ENCODE measurements around the gene TMEM271. TPM values are rescaled to one million over a fixed set of nuclear protein-coding genes. Genes with fewer than 3 reads are reported as not detected.

TMEM271 gene
- polyA plus RNA-seq, 1 donor from 2014 or later: 16.0 TPM

DNA sequence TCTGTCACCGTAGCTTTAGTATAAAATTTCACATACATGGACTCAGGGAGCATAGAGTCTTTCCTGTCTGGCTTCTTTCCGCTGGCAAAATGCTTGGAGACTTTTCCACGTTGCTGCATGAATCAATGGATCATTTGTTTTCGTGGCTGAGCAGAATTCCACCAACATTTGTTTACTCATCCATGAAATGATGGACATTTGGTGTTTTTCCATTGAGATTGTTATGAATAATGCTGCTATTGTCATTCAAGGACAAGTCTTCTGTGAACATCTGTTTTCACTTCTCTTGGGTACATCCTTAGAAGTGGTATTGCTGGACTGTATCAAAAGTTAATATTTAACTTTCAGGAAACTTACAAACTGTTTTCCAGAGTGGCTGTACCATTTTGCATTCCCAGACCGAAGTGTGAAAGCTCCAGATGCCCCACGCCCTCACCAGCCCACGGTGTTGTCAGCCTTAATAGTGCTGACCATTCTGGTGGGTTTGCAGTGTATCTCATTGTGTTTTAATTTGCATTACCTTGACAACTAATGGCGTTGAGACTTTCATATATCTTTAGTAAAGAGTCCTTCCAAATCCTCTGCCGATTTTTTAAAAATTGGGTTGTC, 5.8 kb upstream of the TMEM271 start:
- Histone ChIP-seq H4K20me1 (ENCODE audit: insufficient read depth) (no peaks in the 10 kb centered on the region), H3K9me3 (ENCODE audit: low read length) (peaks cover 9% of the 10 kb centered on the region), H3K27ac (ENCODE audit: low read length) (no peak overlapping the region), H2AFZ (ENCODE audit: low read depth, low read length) (no peak overlapping the region), H3K4me2 (ENCODE audit: low read length) (no peak overlapping the region), H3F3A (ENCODE audit: insufficient read depth, low read length, poor library complexity, severe bottlenecking) (no peaks in the 10 kb centered on the region), H3K79me2 (replicated peaks; ENCODE audit: insufficient read depth, low read length) (no peaks in the 10 kb centered on the region), H3K36me3 (ENCODE audit: insufficient read depth, low read length) (no peaks in the 10 kb centered on the region), H3K4me3 (ENCODE audit: low read length) (no peak overlapping the region), H3K27me3 (ENCODE audit: insufficient read depth, low read depth, low read length) (peaks cover 14% of the 10 kb centered on the region), H3K9me2 (ENCODE audit: insufficient read depth, low read length) (no peaks in the 10 kb centered on the region), H3K9ac (ENCODE audit: low read length) (no peak overlapping the region)
- TF ChIP-seq POLR2AphosphoS5 (IDR thresholded peaks at IDR 0.05) (no peak), MXI1 (conservative IDR thresholded peaks at IDR 0.05; ENCODE audit: poor library complexity, severe bottlenecking) (no peak), EZH2 (IDR thresholded peaks at IDR 0.05; ENCODE audit: borderline replicate concordance, insufficient read depth, low read length, poor library complexity, severe bottlenecking) (no peak), SMC3 (conservative IDR thresholded peaks at IDR 0.05; ENCODE audit: poor library complexity) (no peak), EP300 (conservative IDR thresholded peaks at IDR 0.05; ENCODE audit: poor library complexity, severe bottlenecking) (no peak), TAF1 (IDR thresholded peaks at IDR 0.05; ENCODE audit: low read depth) (no peak), RAD21 (conservative IDR thresholded peaks at IDR 0.05) (no peak)
- TF ChIP-seq, protein P1, sequence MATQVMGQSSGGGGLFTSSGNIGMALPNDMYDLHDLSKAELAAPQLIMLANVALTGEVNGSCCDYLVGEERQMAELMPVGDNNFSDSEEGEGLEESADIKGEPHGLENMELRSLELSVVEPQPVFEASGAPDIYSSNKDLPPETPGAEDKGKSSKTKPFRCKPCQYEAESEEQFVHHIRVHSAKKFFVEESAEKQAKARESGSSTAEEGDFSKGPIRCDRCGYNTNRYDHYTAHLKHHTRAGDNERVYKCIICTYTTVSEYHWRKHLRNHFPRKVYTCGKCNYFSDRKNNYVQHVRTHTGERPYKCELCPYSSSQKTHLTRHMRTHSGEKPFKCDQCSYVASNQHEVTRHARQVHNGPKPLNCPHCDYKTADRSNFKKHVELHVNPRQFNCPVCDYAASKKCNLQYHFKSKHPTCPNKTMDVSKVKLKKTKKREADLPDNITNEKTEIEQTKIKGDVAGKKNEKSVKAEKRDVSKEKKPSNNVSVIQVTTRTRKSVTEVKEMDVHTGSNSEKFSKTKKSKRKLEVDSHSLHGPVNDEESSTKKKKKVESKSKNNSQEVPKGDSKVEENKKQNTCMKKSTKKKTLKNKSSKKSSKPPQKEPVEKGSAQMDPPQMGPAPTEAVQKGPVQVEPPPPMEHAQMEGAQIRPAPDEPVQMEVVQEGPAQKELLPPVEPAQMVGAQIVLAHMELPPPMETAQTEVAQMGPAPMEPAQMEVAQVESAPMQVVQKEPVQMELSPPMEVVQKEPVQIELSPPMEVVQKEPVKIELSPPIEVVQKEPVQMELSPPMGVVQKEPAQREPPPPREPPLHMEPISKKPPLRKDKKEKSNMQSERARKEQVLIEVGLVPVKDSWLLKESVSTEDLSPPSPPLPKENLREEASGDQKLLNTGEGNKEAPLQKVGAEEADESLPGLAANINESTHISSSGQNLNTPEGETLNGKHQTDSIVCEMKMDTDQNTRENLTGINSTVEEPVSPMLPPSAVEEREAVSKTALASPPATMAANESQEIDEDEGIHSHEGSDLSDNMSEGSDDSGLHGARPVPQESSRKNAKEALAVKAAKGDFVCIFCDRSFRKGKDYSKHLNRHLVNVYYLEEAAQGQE (IDR thresholded peaks at IDR 0.05; ENCODE audit: borderline replicate concordance): no peak
- TF ChIP-seq, protein P2, sequence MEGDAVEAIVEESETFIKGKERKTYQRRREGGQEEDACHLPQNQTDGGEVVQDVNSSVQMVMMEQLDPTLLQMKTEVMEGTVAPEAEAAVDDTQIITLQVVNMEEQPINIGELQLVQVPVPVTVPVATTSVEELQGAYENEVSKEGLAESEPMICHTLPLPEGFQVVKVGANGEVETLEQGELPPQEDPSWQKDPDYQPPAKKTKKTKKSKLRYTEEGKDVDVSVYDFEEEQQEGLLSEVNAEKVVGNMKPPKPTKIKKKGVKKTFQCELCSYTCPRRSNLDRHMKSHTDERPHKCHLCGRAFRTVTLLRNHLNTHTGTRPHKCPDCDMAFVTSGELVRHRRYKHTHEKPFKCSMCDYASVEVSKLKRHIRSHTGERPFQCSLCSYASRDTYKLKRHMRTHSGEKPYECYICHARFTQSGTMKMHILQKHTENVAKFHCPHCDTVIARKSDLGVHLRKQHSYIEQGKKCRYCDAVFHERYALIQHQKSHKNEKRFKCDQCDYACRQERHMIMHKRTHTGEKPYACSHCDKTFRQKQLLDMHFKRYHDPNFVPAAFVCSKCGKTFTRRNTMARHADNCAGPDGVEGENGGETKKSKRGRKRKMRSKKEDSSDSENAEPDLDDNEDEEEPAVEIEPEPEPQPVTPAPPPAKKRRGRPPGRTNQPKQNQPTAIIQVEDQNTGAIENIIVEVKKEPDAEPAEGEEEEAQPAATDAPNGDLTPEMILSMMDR (IDR thresholded peaks at IDR 0.05; ENCODE audit: poor library complexity, severe bottlenecking): no peak

GRCh38 chr4:581181-581580, 5.1 kb upstream of the TMEM271 start:
- H3K9me2 ChIP-seq (ENCODE audit: insufficient read depth, low read length): no peaks in the 10 kb centered on the region
- TF ChIP-seq SMC3 (conservative IDR thresholded peaks at IDR 0.05; ENCODE audit: poor library complexity) (no peak), POLR2AphosphoS5 (IDR thresholded peaks at IDR 0.05) (no peak), TAF1 (IDR thresholded peaks at IDR 0.05; ENCODE audit: low read depth) (no peak), MXI1 (conservative IDR thresholded peaks at IDR 0.05; ENCODE audit: poor library complexity, severe bottlenecking) (no peak), RAD21 (conservative IDR thresholded peaks at IDR 0.05) (no peak), EP300 (conservative IDR thresholded peaks at IDR 0.05; ENCODE audit: poor library complexity, severe bottlenecking) (no peak), EZH2 (IDR thresholded peaks at IDR 0.05; ENCODE audit: borderline replicate concordance, insufficient read depth, low read length, poor library complexity, severe bottlenecking) (no peak)
- TF ChIP-seq, protein P1 (IDR thresholded peaks at IDR 0.05; ENCODE audit: borderline replicate concordance): no peak
- TF ChIP-seq, protein P2 (IDR thresholded peaks at IDR 0.05; ENCODE audit: poor library complexity, severe bottlenecking): no peak

More at GRCh38 chr4:581181-581580, 5.1 kb upstream of the TMEM271 start:
- Histone ChIP-seq H3K4me2 (ENCODE audit: low read length) (no peak overlapping the region), H2AFZ (ENCODE audit: low read depth, low read length) (no peak overlapping the region), H3K27me3 (ENCODE audit: insufficient read depth, low read depth, low read length) (peaks cover 14% of the 10 kb centered on the region), H3K9me3 (ENCODE audit: low read length) (peaks cover 9% of the 10 kb centered on the region), H3K27ac (ENCODE audit: low read length) (no peak overlapping the region), H4K20me1 (ENCODE audit: insufficient read depth) (no peaks in the 10 kb centered on the region), H3K79me2 (replicated peaks; ENCODE audit: insufficient read depth, low read length) (no peaks in the 10 kb centered on the region), H3F3A (ENCODE audit: insufficient read depth, low read length, poor library complexity, severe bottlenecking) (no peaks in the 10 kb centered on the region), H3K9ac (ENCODE audit: low read length) (no peak overlapping the region), H3K4me3 (ENCODE audit: low read length) (no peak overlapping the region), H3K36me3 (ENCODE audit: insufficient read depth, low read length) (no peaks in the 10 kb centered on the region)

All from neural cell (in vitro differentiated cells).